Measurements from ENCODE around the gene NBEA. TPM values are rescaled to one million over a fixed set of nuclear protein-coding genes. Genes with fewer than 3 reads are reported as not detected.

Gene NBEA
- total RNA-seq, 1 donor from 2014 or later: 10.8 TPM

- Mint-ChIP-seq H3K4me3 (no peak overlapping the region), H3K27me3 (ENCODE audit: low read depth) (no peaks in the 10 kb centered on the region), H3K27ac (ENCODE audit: unreplicated experiment) (no peak overlapping the region), H3K4me1 (no peaks in the 10 kb centered on the region), H3K9me3 (peaks cover 2% of the 10 kb centered on the region), H3K36me3 (ENCODE audit: low read depth) (peaks cover 2% of the 10 kb centered on the region)
- no peak for DNase-seq (ENCODE audit: low read depth, low spot score)
- no peak for TF ChIP-seq CTCF (conservative IDR thresholded peaks at IDR 0.05)
These were observed 576.4 kb downstream of the NBEA start for GRCh38 chr13:35518337-35518946.

GRCh38 chr13:35524171-35524570 is 582.1 kb downstream of the NBEA start:
- Mint-ChIP-seq H3K4me1 (no peaks in the 10 kb centered on the region), H3K9me3 (peaks cover 2% of the 10 kb centered on the region), H3K27me3 (ENCODE audit: low read depth) (no peaks in the 10 kb centered on the region), H3K4me3 (no peak overlapping the region), H3K27ac (ENCODE audit: unreplicated experiment) (no peak overlapping the region), H3K36me3 (ENCODE audit: low read depth) (peaks cover 2% of the 10 kb centered on the region)
- DNase-seq (ENCODE audit: low read depth, low spot score): no peak
- TF ChIP-seq CTCF (conservative IDR thresholded peaks at IDR 0.05): no peak

GRCh38 chr13:35526577-35526976 is 584.5 kb downstream of the NBEA start:
- TF ChIP-seq CTCF (conservative IDR thresholded peaks at IDR 0.05): no peak
- H3K36me3 Mint-ChIP-seq (ENCODE audit: low read depth): peaks cover 2% of the 10 kb centered on the region
- H3K9me3 Mint-ChIP-seq: peaks cover 2% of the 10 kb centered on the region
- H3K4me1 Mint-ChIP-seq: peaks cover 15% of the 10 kb centered on the region
- no peaks in the 10 kb centered on the region for H3K27me3 Mint-ChIP-seq (ENCODE audit: low read depth)
- H3K4me3 Mint-ChIP-seq: no peak overlapping the region
- no peak for DNase-seq (ENCODE audit: low read depth, low spot score)
- H3K27ac Mint-ChIP-seq (ENCODE audit: unreplicated experiment): no peak overlapping the region

DNA sequence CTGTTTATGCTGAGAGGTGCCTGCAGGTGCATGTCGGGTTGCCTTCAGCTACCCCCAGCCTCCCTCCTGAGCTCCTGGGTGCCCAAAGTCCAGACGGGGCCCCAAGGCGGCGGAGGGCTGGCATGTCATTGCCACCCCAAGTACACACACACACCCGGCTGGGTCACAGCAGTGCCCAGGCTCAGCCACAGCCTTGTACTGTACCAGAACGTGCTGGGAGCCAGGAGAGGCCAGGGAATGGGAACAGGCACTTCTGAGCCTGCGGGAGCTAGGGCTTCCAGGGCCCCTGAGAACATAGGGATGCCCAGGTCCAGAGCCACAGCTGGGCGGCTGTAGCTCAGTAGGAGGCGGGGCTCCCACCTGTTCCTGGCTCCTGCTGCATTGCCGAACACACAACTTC is 585.4 kb downstream of the NBEA start:
- DNase-seq (ENCODE audit: low read depth, low spot score): no peak
- H3K27ac Mint-ChIP-seq (ENCODE audit: unreplicated experiment): no peak overlapping the region
- no peak overlapping the region for H3K4me3 Mint-ChIP-seq
- H3K36me3 Mint-ChIP-seq (ENCODE audit: low read depth): no peaks in the 10 kb centered on the region
- H3K9me3 Mint-ChIP-seq: no peaks in the 10 kb centered on the region
- no peaks in the 10 kb centered on the region for H3K27me3 Mint-ChIP-seq (ENCODE audit: low read depth)
- no peak for TF ChIP-seq CTCF (conservative IDR thresholded peaks at IDR 0.05)
- H3K4me1 Mint-ChIP-seq: peaks cover 17% of the 10 kb centered on the region

- Mint-ChIP-seq H3K36me3 (ENCODE audit: low read depth) (no peaks in the 10 kb centered on the region), H3K4me1 (peaks cover 17% of the 10 kb centered on the region), H3K4me3 (no peak overlapping the region), H3K9me3 (no peaks in the 10 kb centered on the region), H3K27me3 (ENCODE audit: low read depth) (no peaks in the 10 kb centered on the region), H3K27ac (ENCODE audit: unreplicated experiment) (no peak overlapping the region)
- DNase-seq (ENCODE audit: low read depth, low spot score): no peak
- no peak for TF ChIP-seq CTCF (conservative IDR thresholded peaks at IDR 0.05)
These were observed 588.1 kb downstream of the NBEA start for GRCh38 chr13:35530147-35530546.
